OCI-LY1 (cell line): ENCODE data around the gene ACAP3.

ENCODE experiments used
- H2AFZ ChIP-seq: fragments of 200-600 bp; sonication (generic), shearing (Covaris generic); 2 replicates; pipeline ENCODE4 v1.6.0; 2014; ENCODE audit warnings: antibody characterized with exemption, mild to moderate bottlenecking, low read length
- H3F3A ChIP-seq: fragments of 200-600 bp; sonication (generic), shearing (Covaris generic); 2 replicates; pipeline ENCODE4 v1.6.0; 2014; ENCODE audit warnings: mild to moderate bottlenecking, antibody characterized with exemption, low read length, moderate library complexity; ENCODE audit not compliant: insufficient read depth
- H3K27ac ChIP-seq: fragments of 200-600 bp; sonication (generic); 2 replicates; pipeline ENCODE4 v1.5.1; 2014; ENCODE audit warnings: low read length, mixed run types, mild to moderate bottlenecking, low read depth; ENCODE audit not compliant: poor library complexity, severe bottlenecking
- H3K27me3 ChIP-seq: fragments of 200-600 bp; sonication (generic); 2 replicates; pipeline ENCODE4 v1.6.0; 2014; ENCODE audit warnings: antibody characterized with exemption, mild to moderate bottlenecking, low read length, moderate library complexity; ENCODE audit not compliant: insufficient read depth
- H3K36me3 ChIP-seq: fragments of 200-600 bp; sonication (generic); 2 replicates; pipeline ENCODE4 v1.6.1; 2014; ENCODE audit warnings: mild to moderate bottlenecking, antibody characterized with exemption, low read length, moderate library complexity, mixed read lengths; ENCODE audit not compliant: insufficient read depth
- H3K4me1 ChIP-seq: fragments of 200-600 bp; sonication (generic); 2 replicates; pipeline ENCODE4 v1.5.1; 2014; ENCODE audit warnings: mild to moderate bottlenecking, low read length, moderate library complexity; ENCODE audit not compliant: insufficient read depth, severe bottlenecking
- H3K4me2 ChIP-seq: fragments of 200-600 bp; sonication (generic), shearing (Covaris generic); 2 replicates; pipeline ENCODE4 v1.6.1; 2014; ENCODE audit warnings: low read length
- H3K4me3 ChIP-seq: fragments of 200-600 bp; sonication (generic); 2 replicates; pipeline ENCODE4 v1.5.1; 2014; ENCODE audit warnings: low read length, low read depth, mild to moderate bottlenecking, mixed read lengths; ENCODE audit not compliant: poor library complexity, severe bottlenecking
- H3K79me2 ChIP-seq: fragments of 200-600 bp; shearing (Covaris generic); 2 replicates; pipeline ENCODE4 v1.6.1; 2016; ENCODE audit warnings: mixed run types, low read length, mixed read lengths; ENCODE audit not compliant: insufficient read depth
- H3K9ac ChIP-seq: fragments of 200-600 bp; sonication (generic), shearing (Covaris generic); 2 replicates; pipeline ENCODE4 v1.6.1; 2014; ENCODE audit warnings: mild to moderate bottlenecking, low read length, mixed read lengths
- H3K9me2 ChIP-seq: fragments of 200-600 bp; sonication (generic), shearing (Covaris generic); 2 replicates; pipeline ENCODE4 v1.6.1; 2014; ENCODE audit warnings: low read depth, mild to moderate bottlenecking, low read length, mixed read lengths
- H3K9me3 ChIP-seq: fragments of 200-600 bp; shearing (Covaris generic); 2 replicates; pipeline ENCODE4 v1.6.1; 2014; ENCODE audit warnings: low read length, mixed read lengths
- H4K20me1 ChIP-seq: fragments of 200-600 bp; sonication (generic), shearing (Covaris generic); 2 replicates; pipeline ENCODE4 v1.6.0; 2016; ENCODE audit warnings: mild to moderate bottlenecking, low read length; ENCODE audit not compliant: insufficient read depth
- CTCF ChIP-seq: fragments of 200-600 bp; sonication (generic), shearing (Covaris generic); IDR thresholded peaks from 2 replicates; pipeline ENCODE4 v1.5.1; 2017; ENCODE audit warnings: mild to moderate bottlenecking, antibody characterized with exemption, low read length, moderate library complexity, mixed read lengths
- EZH2 ChIP-seq: fragments of 200-600 bp; sonication (generic), shearing (Covaris generic); IDR thresholded peaks from 2 replicates; pipeline ENCODE4 v1.8.0; 2017; ENCODE audit warnings: borderline replicate concordance, mixed run types, mild to moderate bottlenecking, antibody characterized with exemption, low read length, moderate library complexity, mixed read lengths

Gene ACAP3

DNA sequence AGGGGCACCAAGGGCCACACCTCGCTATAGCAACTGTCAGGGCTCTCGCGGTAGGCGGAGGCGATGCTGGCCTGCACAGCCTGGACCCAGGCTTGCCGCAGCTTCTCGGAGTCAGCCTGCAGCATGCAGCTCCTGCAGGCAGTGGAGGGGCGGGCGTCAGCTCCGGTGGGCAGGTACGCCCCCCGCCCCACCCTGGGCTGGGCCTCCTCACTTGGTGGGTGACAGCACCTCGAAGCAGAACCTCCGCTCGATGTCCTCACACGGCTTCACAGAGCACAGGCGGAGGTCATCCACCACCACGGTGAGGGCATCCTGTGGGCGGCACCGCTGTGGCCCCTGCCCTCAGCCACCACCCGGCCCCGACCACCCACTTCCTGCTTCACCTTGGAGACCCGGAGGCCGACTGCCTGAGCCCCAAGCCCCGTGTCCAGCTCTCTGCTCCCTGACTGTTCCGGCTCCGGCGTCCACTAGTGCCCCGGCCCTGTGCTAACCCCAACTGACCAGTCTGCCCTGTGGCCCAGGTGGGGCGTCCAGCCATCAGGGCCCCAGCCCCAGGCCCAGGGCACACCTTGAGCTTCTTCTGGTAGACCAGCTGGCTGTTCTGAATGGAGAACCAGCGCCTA is 9.8 kb downstream of the ACAP3 start:
- Histone ChIP-seq H3F3A (no peaks in the 10 kb centered on the region), H3K9ac (no peak overlapping the region), H3K27ac (no peak overlapping the region), H3K79me2 (no peaks in the 10 kb centered on the region), H2AFZ (no peak overlapping the region), H4K20me1 (no peaks in the 10 kb centered on the region), H3K27me3 (no peaks in the 10 kb centered on the region), H3K36me3 (no peaks in the 10 kb centered on the region), H3K9me3 (no peaks in the 10 kb centered on the region), H3K4me2 (no peak overlapping the region), H3K4me3 (no peak overlapping the region), H3K4me1 (no peaks in the 10 kb centered on the region), H3K9me2 (no peaks in the 10 kb centered on the region)
- TF ChIP-seq EZH2 (no peak), CTCF (no peak)

- Histone ChIP-seq H2AFZ (no peak overlapping the region), H3K36me3 (no peaks in the 10 kb centered on the region), H3F3A (no peaks in the 10 kb centered on the region), H3K4me1 (no peaks in the 10 kb centered on the region), H3K4me2 (no peak overlapping the region), H3K27me3 (no peaks in the 10 kb centered on the region), H4K20me1 (no peaks in the 10 kb centered on the region), H3K9me2 (no peaks in the 10 kb centered on the region), H3K4me3 (no peak overlapping the region), H3K9me3 (no peaks in the 10 kb centered on the region), H3K9ac (no peak overlapping the region), H3K27ac (no peak overlapping the region), H3K79me2 (no peaks in the 10 kb centered on the region)
- TF ChIP-seq CTCF, result no peak
Observed at GRCh38 chr1:1296070-1297061, 11.4 kb downstream of the ACAP3 start.

DNA sequence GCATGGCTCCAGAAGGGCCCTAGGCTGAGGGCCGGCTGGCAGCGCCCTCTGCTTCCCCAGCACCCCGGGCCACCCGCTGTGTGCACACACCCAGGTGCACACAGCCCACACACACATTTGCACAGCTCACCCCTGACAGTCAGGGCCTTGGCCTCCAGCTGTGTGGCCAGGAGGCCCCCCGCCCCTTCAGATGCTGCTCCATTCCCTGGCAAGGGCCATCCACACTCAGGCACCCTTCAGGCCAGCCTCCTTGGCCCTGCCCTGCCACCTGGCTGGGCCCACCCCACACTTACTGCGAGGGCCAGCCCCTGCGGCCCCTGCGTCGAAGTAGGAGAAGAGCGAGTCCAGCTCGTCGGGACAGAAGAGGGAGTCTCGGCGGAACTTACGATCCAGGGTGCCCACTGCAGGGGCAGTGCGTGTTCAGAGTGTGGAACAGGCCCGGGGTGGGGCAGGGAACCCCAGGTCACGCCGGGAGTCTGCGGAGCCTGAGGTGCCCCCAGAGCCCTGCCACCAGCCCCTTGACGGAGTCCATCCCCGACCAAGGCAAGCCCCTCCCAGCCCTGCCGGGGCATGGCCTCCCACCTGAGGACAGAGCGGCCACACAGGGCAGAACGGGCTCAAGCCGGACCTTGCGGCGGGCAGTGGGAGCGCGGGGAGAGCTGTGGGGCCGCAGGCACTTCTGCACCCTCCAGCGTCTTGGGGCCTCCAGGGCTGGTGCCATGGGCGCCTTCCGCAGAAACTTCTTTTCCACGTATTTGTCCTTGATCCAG is 12.4 kb downstream of the ACAP3 start:
- H3K36me3 ChIP-seq, result no peaks in the 10 kb centered on the region
- no peak overlapping the region for H3K27ac ChIP-seq
- no peak overlapping the region for H3K4me3 ChIP-seq
- no peaks in the 10 kb centered on the region for H4K20me1 ChIP-seq
- H3K9me2 ChIP-seq, result no peaks in the 10 kb centered on the region
- H3K4me2 ChIP-seq, result no peak overlapping the region
- no peak overlapping the region for H3K9ac ChIP-seq
- H3K9me3 ChIP-seq, result no peaks in the 10 kb centered on the region
- H3K4me1 ChIP-seq, result no peaks in the 10 kb centered on the region
- no peaks in the 10 kb centered on the region for H3K27me3 ChIP-seq
- no peaks in the 10 kb centered on the region for H3F3A ChIP-seq
- TF ChIP-seq EZH2 (no peak), CTCF (no peak)
- no peak overlapping the region for H2AFZ ChIP-seq
- H3K79me2 ChIP-seq, result no peaks in the 10 kb centered on the region
